GM18951 (cell line): Measurements from ENCODE around the gene SLC13A3.

Experiments
- POLR2A ChIP-seq: IDR thresholded peaks from 4 replicates; pipeline ENCODE4 v1.6.1; 2011; ENCODE audit warnings: mild to moderate bottlenecking; ENCODE audit not compliant: insufficient read length, insufficient read depth; ENCODE audit errors: extremely low read depth
- in situ Hi-C: fragments of 300-500 bp; cut with MboI; formaldehyde crosslinking; loops from one replicate; pipeline ENCODE4 v1.12.0; 2022; ENCODE audit warnings: low sequenced_read_pairs, mixed read lengths, inconsistent platforms; ENCODE audit not compliant: unreplicated experiment

Gene SLC13A3

GRCh38 chr20:46642265-46642968 is 8.8 kb downstream of the SLC13A3 start:
- no peak for TF ChIP-seq POLR2A
- in situ Hi-C loops = no loop called here

GRCh38 chr20:46641424-46641823 is 9.8 kb downstream of the SLC13A3 start:
- TF ChIP-seq POLR2A = no peak
- in situ Hi-C loops = no loop called here

- TF ChIP-seq POLR2A = no peak
- in situ Hi-C loops = no loop called here
These were observed 10.5 kb downstream of the SLC13A3 start for GRCh38 chr20:46640536-46641311.

GRCh38 chr20:46640044-46640443 is 11.2 kb downstream of the SLC13A3 start:
- TF ChIP-seq POLR2A = no peak
- in situ Hi-C loops = no loop called here

GRCh38 chr20:46639587-46639986 is 11.7 kb downstream of the SLC13A3 start:
- no peak for TF ChIP-seq POLR2A
- in situ Hi-C loops = no loop called here

- no peak for TF ChIP-seq POLR2A
- in situ Hi-C loops = no loop called here
These were observed 12.4 kb downstream of the SLC13A3 start for GRCh38 chr20:46638898-46639274.

GRCh38 chr20:46638134-46638897 is 12.9 kb downstream of the SLC13A3 start:
- in situ Hi-C loops = no loop called here
- no peak for TF ChIP-seq POLR2A

GRCh38 chr20:46637427-46638133 is 13.7 kb downstream of the SLC13A3 start:
- in situ Hi-C loops = no loop called here

GRCh38 chr20:46637020-46637419 is 14.2 kb downstream of the SLC13A3 start:
- no peak for TF ChIP-seq POLR2A
- in situ Hi-C loops = no loop called here

More at GRCh38 chr20:46637427-46638133, 13.7 kb downstream of the SLC13A3 start:
- no peak for TF ChIP-seq POLR2A

GRCh38 chr20:46636514-46636913 is 14.7 kb downstream of the SLC13A3 start:
- no peak for TF ChIP-seq POLR2A
- in situ Hi-C loops = no loop called here

- in situ Hi-C loops = no loop called here
These were observed 15.6 kb downstream of the SLC13A3 start for GRCh38 chr20:46635514-46636136.

GRCh38 chr20:46634528-46634927 is 16.7 kb downstream of the SLC13A3 start:
- in situ Hi-C loops = no loop called here
- TF ChIP-seq POLR2A = no peak

More at GRCh38 chr20:46635514-46636136, 15.6 kb downstream of the SLC13A3 start:
- no peak for TF ChIP-seq POLR2A

- TF ChIP-seq POLR2A = no peak
- in situ Hi-C loops = no loop called here
These were observed 19.3 kb downstream of the SLC13A3 start for GRCh38 chr20:46631874-46632446.
